Measurements from ENCODE around the gene TNFAIP2. TPM values are rescaled to one million over a fixed set of nuclear protein-coding genes. Genes with fewer than 3 reads are reported as not detected.
"Not testable (repeated sequence)": the region's sequence is repeated elsewhere in the genome, so short reads cannot be mapped to it uniquely, and the experiment has no call there.

TNFAIP2 gene
- polyA plus RNA-seq, 1 donor: 21.0 TPM

DNA sequence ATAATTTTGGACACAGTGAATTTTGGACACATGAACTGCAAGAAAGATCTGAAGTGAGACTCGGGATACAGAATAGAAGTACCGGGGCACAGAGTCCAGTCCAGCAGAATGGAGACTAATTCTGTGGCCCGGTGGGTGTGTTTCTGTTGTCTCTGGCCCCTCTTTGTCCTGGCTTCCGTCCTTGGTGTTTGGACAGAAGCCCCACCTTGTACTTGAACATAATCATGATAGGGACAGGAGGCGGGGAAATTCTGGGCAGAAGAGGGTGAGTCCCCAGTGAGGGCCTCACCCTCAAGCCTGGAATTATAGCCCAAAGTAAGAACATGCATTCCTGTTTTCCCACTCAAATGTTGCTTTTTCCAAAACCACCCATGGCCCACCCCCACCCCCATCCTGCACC is 39.9 kb downstream of the TNFAIP2 start:
- H3K9me3 ChIP-seq (ENCODE audit: control insufficient read depth, low read depth, low read length): no peaks in the 10 kb centered on the region
- no peak overlapping the region for H3K4me3 ChIP-seq (ENCODE audit: low read length)
- H3K4me1 ChIP-seq (ENCODE audit: control insufficient read depth, insufficient read depth, low read length): no peaks in the 10 kb centered on the region
- H3K36me3 ChIP-seq (ENCODE audit: control insufficient read depth, insufficient read depth, low read length): no peaks in the 10 kb centered on the region
- DNase-seq: no peak
- H3K27ac ChIP-seq (ENCODE audit: low read length): no peak overlapping the region
- WGBS (ENCODE audit: insufficient coverage, low lambda C conversion rate): no CpG with 5 or more reads among the region's 5 CpGs
- H3K27me3 ChIP-seq (ENCODE audit: control insufficient read depth, insufficient read depth, low read length): peaks cover 2% of the 10 kb centered on the region

DNA sequence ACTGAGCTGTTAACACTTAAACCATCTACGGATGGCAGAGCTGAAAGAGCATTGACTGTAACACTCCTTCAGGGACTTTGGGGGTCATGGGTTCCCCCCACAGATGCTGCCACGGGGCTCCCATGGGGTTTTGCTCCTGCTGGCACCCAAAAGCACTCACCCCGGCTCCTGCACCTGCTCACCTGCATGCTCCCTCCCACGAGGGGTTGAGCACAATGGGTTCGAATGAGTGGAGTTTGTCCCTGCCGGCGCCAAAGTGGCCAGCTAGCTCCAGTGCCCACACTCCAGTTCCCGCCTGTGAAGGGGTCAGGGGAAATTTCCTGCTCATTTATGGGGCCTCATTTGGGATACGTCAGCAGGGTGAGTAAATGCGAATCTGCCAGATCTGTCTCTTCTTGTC is 40.7 kb downstream of the TNFAIP2 start:
- Histone ChIP-seq H3K27ac (ENCODE audit: low read length) (no peak overlapping the region), H3K9me3 (ENCODE audit: control insufficient read depth, low read depth, low read length) (no peaks in the 10 kb centered on the region), H3K27me3 (ENCODE audit: control insufficient read depth, insufficient read depth, low read length) (peaks cover 2% of the 10 kb centered on the region), H3K4me1 (ENCODE audit: control insufficient read depth, insufficient read depth, low read length) (no peaks in the 10 kb centered on the region), H3K4me3 (ENCODE audit: low read length) (no peak overlapping the region), H3K36me3 (ENCODE audit: control insufficient read depth, insufficient read depth, low read length) (no peaks in the 10 kb centered on the region)
- DNase-seq: no peak
- no CpG with 5 or more reads among the region's 10 CpGs for WGBS (ENCODE audit: insufficient coverage, low lambda C conversion rate)

DNA sequence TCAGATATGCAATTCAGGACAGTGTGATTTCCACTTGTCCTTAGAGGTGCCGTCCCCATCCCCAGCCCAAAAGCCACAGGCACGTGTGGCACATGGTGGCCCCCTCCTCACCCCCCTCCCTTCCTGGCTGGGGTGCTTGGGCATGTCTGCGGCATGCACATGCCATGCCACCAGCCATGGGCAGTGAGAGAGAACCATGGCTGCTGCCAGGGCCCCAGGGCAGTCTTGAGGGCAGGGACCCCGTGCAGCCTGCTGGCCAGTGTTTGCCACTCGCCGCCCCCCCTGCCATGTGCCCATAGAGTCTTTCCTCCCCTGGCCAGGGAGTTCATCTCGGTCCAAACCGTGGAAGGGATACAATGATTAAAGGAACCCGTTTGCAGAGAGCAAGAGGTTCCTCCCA is 41.5 kb downstream of the TNFAIP2 start:
- WGBS (ENCODE audit: insufficient coverage, low lambda C conversion rate): no CpG with 5 or more reads among the region's 9 CpGs
- Histone ChIP-seq H3K36me3 (ENCODE audit: control insufficient read depth, insufficient read depth, low read length) (no peaks in the 10 kb centered on the region), H3K9me3 (ENCODE audit: control insufficient read depth, low read depth, low read length) (no peaks in the 10 kb centered on the region), H3K4me1 (ENCODE audit: control insufficient read depth, insufficient read depth, low read length) (no peaks in the 10 kb centered on the region), H3K4me3 (ENCODE audit: low read length) (no peak overlapping the region), H3K27me3 (ENCODE audit: control insufficient read depth, insufficient read depth, low read length) (peaks cover 2% of the 10 kb centered on the region), H3K27ac (ENCODE audit: low read length) (no peak overlapping the region)
- no peak for DNase-seq

DNA sequence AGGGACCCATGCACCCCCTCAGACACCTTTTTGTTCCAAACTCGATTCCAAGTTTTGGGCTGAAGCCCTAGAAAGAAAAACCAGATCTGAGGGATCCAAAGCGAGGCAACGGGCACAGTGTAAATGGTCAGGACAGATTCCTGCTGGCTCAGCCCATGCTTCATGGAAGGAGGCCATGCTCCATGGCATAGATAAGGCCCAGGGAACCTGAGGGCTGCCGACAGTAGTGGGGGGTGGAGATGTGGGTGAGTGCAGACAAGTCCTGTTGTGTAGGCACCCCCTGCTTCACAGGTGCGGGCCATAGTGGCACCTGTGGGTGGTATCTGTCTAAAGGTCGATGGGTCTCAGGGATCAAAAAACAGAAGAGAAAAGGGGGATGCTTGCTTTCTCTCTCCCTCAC is 42.1 kb downstream of the TNFAIP2 start:
- no CpG with 5 or more reads among the region's 6 CpGs for WGBS (ENCODE audit: insufficient coverage, low lambda C conversion rate)
- no peaks in the 10 kb centered on the region for H3K4me1 ChIP-seq (ENCODE audit: control insufficient read depth, insufficient read depth, low read length)
- no peaks in the 10 kb centered on the region for H3K36me3 ChIP-seq (ENCODE audit: control insufficient read depth, insufficient read depth, low read length)
- H3K4me3 ChIP-seq (ENCODE audit: low read length): no peak overlapping the region
- H3K27ac ChIP-seq (ENCODE audit: low read length): no peak overlapping the region
- peaks cover 5% of the 10 kb centered on the region for H3K9me3 ChIP-seq (ENCODE audit: control insufficient read depth, low read depth, low read length)
- H3K27me3 ChIP-seq (ENCODE audit: control insufficient read depth, insufficient read depth, low read length): peaks cover 2% of the 10 kb centered on the region
- no peak for DNase-seq

DNA sequence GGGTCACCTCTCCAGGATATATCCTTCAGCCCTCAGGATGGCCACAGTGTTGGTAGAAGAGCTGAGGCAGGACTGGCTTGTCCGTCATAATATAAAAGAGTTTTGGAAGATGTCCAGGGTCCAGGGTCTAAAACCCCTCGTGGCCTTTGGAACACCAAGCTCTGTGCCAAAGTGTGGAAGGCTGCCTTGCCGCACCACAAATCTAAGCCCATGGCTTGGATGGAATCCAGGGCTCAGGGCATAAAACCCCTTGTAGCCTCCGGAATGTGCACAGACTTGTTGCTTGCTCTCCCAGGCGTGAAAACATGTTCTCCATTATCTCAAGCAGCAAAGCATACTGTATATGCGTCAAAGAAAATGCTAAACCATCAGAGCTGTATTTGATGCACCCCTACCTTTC is 46.7 kb downstream of the TNFAIP2 start:
- H3K27ac ChIP-seq (ENCODE audit: low read length): no peak overlapping the region
- H3K36me3 ChIP-seq (ENCODE audit: control insufficient read depth, insufficient read depth, low read length): no peaks in the 10 kb centered on the region
- no peak for DNase-seq
- peaks cover 13% of the 10 kb centered on the region for H3K9me3 ChIP-seq (ENCODE audit: control insufficient read depth, low read depth, low read length)
- H3K4me3 ChIP-seq (ENCODE audit: low read length): no peak overlapping the region
- no peaks in the 10 kb centered on the region for H3K4me1 ChIP-seq (ENCODE audit: control insufficient read depth, insufficient read depth, low read length)
- WGBS (ENCODE audit: insufficient coverage, low lambda C conversion rate): no CpG with 5 or more reads among the region's 6 CpGs
- H3K27me3 ChIP-seq (ENCODE audit: control insufficient read depth, insufficient read depth, low read length): no peaks in the 10 kb centered on the region

DNA sequence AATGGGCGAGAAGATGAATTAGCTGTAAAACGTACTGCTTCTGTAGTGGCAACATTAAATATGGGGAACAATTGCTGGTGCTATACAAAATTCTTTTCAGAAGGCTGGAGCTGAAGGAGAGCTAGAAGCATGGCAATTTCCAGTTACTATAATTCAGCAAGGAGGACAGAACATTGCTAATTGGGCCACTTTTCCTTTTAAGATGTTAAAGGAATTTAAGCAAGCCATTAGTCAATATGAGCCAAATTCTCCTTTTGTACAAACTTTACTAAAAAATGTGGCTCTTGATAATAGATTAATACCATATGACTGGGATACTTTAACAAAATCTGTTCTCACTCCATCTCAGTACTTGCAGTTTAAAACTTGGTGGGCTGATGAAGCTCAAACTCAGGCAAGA is 47.9 kb downstream of the TNFAIP2 start:
- H3K27ac ChIP-seq (ENCODE audit: low read length); H3K4me1 ChIP-seq (ENCODE audit: control insufficient read depth, insufficient read depth, low read length); DNase-seq; H3K4me3 ChIP-seq (ENCODE audit: low read length); H3K27me3 ChIP-seq (ENCODE audit: control insufficient read depth, insufficient read depth, low read length); H3K36me3 ChIP-seq (ENCODE audit: control insufficient read depth, insufficient read depth, low read length): not testable (repeated sequence)
- H3K9me3 ChIP-seq (ENCODE audit: control insufficient read depth, low read depth, low read length): peaks cover 18% of the 10 kb centered on the region
- no CpG with 5 or more reads among the region's 2 CpGs for WGBS (ENCODE audit: insufficient coverage, low lambda C conversion rate)

DNA sequence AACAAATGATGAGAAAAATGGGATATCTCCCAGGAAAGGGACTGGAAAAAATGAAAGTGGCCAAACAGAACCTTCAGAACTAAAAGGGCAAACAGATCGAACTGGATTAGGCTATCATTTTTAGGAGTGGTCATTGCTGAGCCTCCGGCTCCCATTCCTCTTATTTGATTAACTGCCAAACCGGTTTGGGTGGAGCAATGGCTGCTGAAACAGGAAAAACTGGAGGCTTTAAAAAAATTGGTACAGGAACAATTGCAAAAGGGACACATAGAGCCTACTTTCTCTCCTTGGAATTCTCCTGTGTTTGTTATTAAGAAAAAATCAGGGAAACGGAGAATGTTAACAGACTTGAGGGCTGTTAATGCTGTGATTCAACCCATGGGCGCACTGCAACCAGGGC is 49.7 kb downstream of the TNFAIP2 start:
- DNase-seq: no peak
- no CpG with 5 or more reads among the region's 5 CpGs for WGBS (ENCODE audit: insufficient coverage, low lambda C conversion rate)
- H3K36me3 ChIP-seq (ENCODE audit: control insufficient read depth, insufficient read depth, low read length): no peaks in the 10 kb centered on the region
- H3K27me3 ChIP-seq (ENCODE audit: control insufficient read depth, insufficient read depth, low read length): no peaks in the 10 kb centered on the region
- H3K27ac ChIP-seq (ENCODE audit: low read length): no peak overlapping the region
- H3K4me3 ChIP-seq (ENCODE audit: low read length): no peak overlapping the region
- H3K9me3 ChIP-seq (ENCODE audit: control insufficient read depth, low read depth, low read length): peaks cover 21% of the 10 kb centered on the region
- no peaks in the 10 kb centered on the region for H3K4me1 ChIP-seq (ENCODE audit: control insufficient read depth, insufficient read depth, low read length)

DNA sequence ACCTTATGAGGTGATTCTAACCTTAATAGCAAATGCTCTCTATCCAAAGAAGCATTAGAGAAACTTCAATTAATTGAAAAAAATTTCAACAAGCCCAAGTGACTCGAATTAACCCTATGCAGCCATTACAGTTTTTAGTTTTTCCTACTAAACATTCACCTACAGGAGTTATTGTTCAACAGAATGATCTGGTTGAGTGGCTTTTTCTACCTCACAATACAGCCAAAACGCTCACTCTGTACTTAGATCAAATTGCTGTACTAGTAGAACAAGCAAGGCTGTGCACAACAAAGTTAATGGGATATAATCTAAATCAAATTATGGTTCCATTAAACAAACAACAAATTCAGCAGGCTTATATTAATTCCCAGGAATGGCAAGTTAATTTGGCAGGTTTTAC is 50.6 kb downstream of the TNFAIP2 start:
- DNase-seq; H3K27me3 ChIP-seq (ENCODE audit: control insufficient read depth, insufficient read depth, low read length); H3K36me3 ChIP-seq (ENCODE audit: control insufficient read depth, insufficient read depth, low read length); H3K4me1 ChIP-seq (ENCODE audit: control insufficient read depth, insufficient read depth, low read length); H3K4me3 ChIP-seq (ENCODE audit: low read length); H3K27ac ChIP-seq (ENCODE audit: low read length): not testable (repeated sequence)
- H3K9me3 ChIP-seq (ENCODE audit: control insufficient read depth, low read depth, low read length): peaks cover 21% of the 10 kb centered on the region
- no CpG with 5 or more reads among the region's 2 CpGs for WGBS (ENCODE audit: insufficient coverage, low lambda C conversion rate)

DNA sequence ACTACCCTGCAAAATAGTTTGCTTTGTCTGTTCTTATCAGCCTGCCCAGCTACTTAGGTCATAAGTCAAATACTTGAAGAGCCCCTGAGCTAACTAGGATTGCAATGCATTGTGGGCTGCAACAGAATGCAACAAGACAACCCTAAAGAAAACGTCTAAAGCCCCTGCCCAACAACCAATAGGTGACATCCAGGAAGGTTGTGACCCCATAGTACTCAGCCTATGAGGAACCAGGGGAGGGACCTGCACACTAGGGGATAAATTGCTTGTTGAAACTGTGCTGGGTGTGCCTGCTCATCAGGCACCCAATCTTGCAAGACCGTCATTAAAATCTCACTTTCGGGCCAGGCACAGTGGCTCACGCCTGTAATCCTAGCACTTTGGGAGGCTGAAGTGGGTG is 52.9 kb downstream of the TNFAIP2 start:
- WGBS (ENCODE audit: insufficient coverage, low lambda C conversion rate): no CpG with 5 or more reads among the region's 4 CpGs

DNA sequence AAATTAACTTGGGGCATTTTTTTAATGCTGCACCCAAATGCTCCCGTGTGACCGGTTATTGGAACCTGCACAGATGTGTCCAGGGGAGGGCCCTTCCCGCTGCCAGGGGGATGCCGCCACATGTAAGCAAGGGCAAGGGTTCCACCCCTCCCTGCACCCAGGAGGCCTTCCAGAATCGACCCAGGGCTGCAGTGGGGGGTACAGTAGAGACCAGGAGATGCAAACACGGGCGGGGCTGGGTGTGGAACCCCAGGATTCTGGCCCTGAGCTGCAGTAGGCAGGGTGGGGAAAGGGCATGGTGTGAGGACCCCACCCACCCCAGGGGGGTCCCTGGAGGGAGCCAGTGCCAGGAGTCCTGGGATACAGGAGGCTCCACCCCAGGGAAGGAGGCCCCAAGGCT is 54.1 kb downstream of the TNFAIP2 start:
- Histone ChIP-seq H3K27me3 (ENCODE audit: control insufficient read depth, insufficient read depth, low read length) (no peaks in the 10 kb centered on the region), H3K4me3 (ENCODE audit: low read length) (no peak overlapping the region), H3K27ac (ENCODE audit: low read length) (no peak overlapping the region), H3K9me3 (ENCODE audit: control insufficient read depth, low read depth, low read length) (peaks cover 11% of the 10 kb centered on the region), H3K36me3 (ENCODE audit: control insufficient read depth, insufficient read depth, low read length) (no peaks in the 10 kb centered on the region), H3K4me1 (ENCODE audit: control insufficient read depth, insufficient read depth, low read length) (no peaks in the 10 kb centered on the region)
- DNase-seq: no peak
- WGBS (ENCODE audit: insufficient coverage, low lambda C conversion rate): no CpG with 5 or more reads among the region's 7 CpGs

More for the DNA sequence above, 52.9 kb downstream of the TNFAIP2 start:
- DNase-seq; H3K36me3 ChIP-seq (ENCODE audit: control insufficient read depth, insufficient read depth, low read length); H3K4me1 ChIP-seq (ENCODE audit: control insufficient read depth, insufficient read depth, low read length); H3K4me3 ChIP-seq (ENCODE audit: low read length); H3K27ac ChIP-seq (ENCODE audit: low read length); H3K27me3 ChIP-seq (ENCODE audit: control insufficient read depth, insufficient read depth, low read length): not testable (repeated sequence)
- peaks cover 11% of the 10 kb centered on the region for H3K9me3 ChIP-seq (ENCODE audit: control insufficient read depth, low read depth, low read length)

DNA sequence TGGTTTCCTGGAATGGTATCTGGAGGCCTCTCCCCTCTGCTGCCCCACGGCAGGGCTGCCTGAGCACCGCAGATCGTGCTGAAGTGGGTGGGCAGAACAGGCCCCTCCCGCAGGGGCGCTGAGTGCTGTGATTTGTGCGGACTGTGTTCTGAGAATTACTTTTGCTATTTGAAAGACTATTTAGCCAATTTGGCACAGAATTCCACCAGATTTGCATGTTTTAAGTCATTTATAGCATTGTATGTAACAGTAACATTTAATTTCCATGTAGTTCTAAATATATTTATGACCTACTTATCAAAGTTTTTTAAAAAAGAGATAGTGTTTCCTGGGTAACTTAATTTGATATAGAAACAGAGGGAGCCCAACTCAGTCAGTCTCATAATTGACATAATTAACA is 55.3 kb downstream of the TNFAIP2 start:
- no peak for DNase-seq
- no peaks in the 10 kb centered on the region for H3K36me3 ChIP-seq (ENCODE audit: control insufficient read depth, insufficient read depth, low read length)
- no CpG with 5 or more reads among the region's 6 CpGs for whole genome bisulfite sequencing (ENCODE audit: insufficient coverage, low lambda C conversion rate)
- no peaks in the 10 kb centered on the region for H3K4me1 ChIP-seq (ENCODE audit: control insufficient read depth, insufficient read depth, low read length)
- H3K9me3 ChIP-seq (ENCODE audit: control insufficient read depth, low read depth, low read length): peaks cover 11% of the 10 kb centered on the region
- no peaks in the 10 kb centered on the region for H3K27me3 ChIP-seq (ENCODE audit: control insufficient read depth, insufficient read depth, low read length)
- no peak overlapping the region for H3K4me3 ChIP-seq (ENCODE audit: low read length)
- H3K27ac ChIP-seq (ENCODE audit: low read length): no peak overlapping the region

All from large intestine (tissue), 3 donors.